ENCODE data around the gene EPG5. TPM values are rescaled to one million over a fixed set of nuclear protein-coding genes. Genes with fewer than 3 reads are reported as not detected.

Gene EPG5
- total and polyA plus RNA-seq, 2 of the 4 experiments (the other 2 are of a cell fraction) = 37.3 to 114 TPM

DNA sequence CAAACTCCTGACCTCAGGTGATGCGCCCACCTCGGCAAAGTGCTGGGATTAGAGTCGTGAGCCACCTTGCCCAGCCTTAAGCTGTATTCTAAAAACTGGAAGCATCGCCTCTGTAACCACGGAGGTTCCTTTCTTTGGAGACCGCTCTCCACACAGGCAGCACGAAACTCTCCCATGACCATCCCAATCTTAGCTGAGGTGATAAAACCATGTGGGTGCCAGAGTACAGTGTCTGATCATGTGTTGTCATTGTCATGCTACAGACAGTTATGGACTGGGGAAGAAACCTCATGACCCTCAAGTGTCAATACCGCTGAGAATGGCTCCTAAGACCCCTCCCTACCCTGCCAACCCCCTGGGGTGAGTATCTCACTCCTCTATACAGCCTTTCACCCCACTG is 41.4 kb upstream of the EPG5 start:
- Histone ChIP-seq H2BK15ac (ENCODE audit: low read depth, low read length) (no peak overlapping the region), H2BK20ac (ENCODE audit: low read depth, low read length) (no peak overlapping the region), H3K79me1 (ENCODE audit: low read depth in 1 of 2, low read length in 2 of 2) (no peaks in the 10 kb centered on the region), H3K27me3 (ENCODE audit: control insufficient read depth, insufficient read depth, low read length) (no peaks in the 10 kb centered on the region), H3K4ac (ENCODE audit: low read depth, low read length) (no peak overlapping the region), H3K4me2 (ENCODE audit: low read depth, low read length) (no peak overlapping the region), H2AK5ac (ENCODE audit: low read depth, low read length) (no peak overlapping the region), H4K20me1 (ENCODE audit: insufficient read depth, low read length) (no peaks in the 10 kb centered on the region), H3K23ac (ENCODE audit: low read depth, low read length) (no peak overlapping the region), H3K56ac (ENCODE audit: extremely low read depth, insufficient read depth, low read length) (no peak overlapping the region), H2AFZ (replicated peaks; ENCODE audit: low read length, poor library complexity) (no peak overlapping the region), H3K9ac (ENCODE audit: low read depth, low read length) (no peak overlapping the region), H3K27ac (ENCODE audit: insufficient read depth, low read length) (no peak overlapping the region), H3K14ac (replicated peaks; ENCODE audit: low read depth, low read length) (no peak overlapping the region), H2BK120ac (ENCODE audit: low read depth, low read length) (no peak overlapping the region), H3K9me1 (ENCODE audit: insufficient read depth, low read length) (peaks cover 8% of the 10 kb centered on the region; the same call in 1 of the 2 replicates), H3K4me3 (ENCODE audit: insufficient read depth, low read depth, low read length) (no peak overlapping the region), H2BK5ac (ENCODE audit: low read depth, low read length, poor library complexity, severe bottlenecking) (no peak overlapping the region), H3K4me1 (ENCODE audit: control insufficient read depth, insufficient read depth, low read length) (no peaks in the 10 kb centered on the region), H4K5ac (ENCODE audit: low read depth, low read length) (no peak overlapping the region), H2AK9ac (replicated peaks; ENCODE audit: low read depth, low read length, poor library complexity) (no peak overlapping the region), H3K9me3 (ENCODE audit: control insufficient read depth, insufficient read depth, low read length) (no peaks in the 10 kb centered on the region), H4K91ac (ENCODE audit: insufficient read depth, low read depth, low read length) (no peak overlapping the region), H3K18ac (ENCODE audit: low read depth, low read length) (no peak overlapping the region), H3K36me3 (ENCODE audit: control insufficient read depth, insufficient read depth, low read length) (peaks cover 22% of the 10 kb centered on the region), H4K8ac (ENCODE audit: low read depth in 2 of 2, low read length in 2 of 2) (no peak overlapping the region)
- DNase-seq (no peak), ATAC-seq (ENCODE audit: low read depth) (no peak)
- intact Hi-C loops (cut with micrococcal nuclease) = loop anchor here (5.0 kb wide), 1 partner anchor 39 kb away; no protein-coding TSS in a partner anchor
- in situ Hi-C loops (cut with MboI; ENCODE audit: low sequenced_read_pairs) = no loop called here
- ChIA-PET POLR2A (ENCODE audit: unreplicated experiment) (no interaction called here), CTCF (no interaction called here)
- WGBS, 2 experiments (ENCODE audit: extremely low coverage in 2 of 2, insufficient read length in 1 of 2) = 100% methylated on average over 2 of the region's 8 CpGs; no CpG with 5 or more reads in 1 of the 2 experiments
- no peak for TF ChIP-seq POLR2A (IDR thresholded peaks at IDR 0.05; ENCODE audit: low read depth, low read length)
- TF ChIP-seq, protein P1, sequence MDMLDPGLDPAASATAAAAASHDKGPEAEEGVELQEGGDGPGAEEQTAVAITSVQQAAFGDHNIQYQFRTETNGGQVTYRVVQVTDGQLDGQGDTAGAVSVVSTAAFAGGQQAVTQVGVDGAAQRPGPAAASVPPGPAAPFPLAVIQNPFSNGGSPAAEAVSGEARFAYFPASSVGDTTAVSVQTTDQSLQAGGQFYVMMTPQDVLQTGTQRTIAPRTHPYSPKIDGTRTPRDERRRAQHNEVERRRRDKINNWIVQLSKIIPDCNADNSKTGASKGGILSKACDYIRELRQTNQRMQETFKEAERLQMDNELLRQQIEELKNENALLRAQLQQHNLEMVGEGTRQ (IDR thresholded peaks at IDR 0.05; ENCODE audit: low read depth, low read length) = no peak
- no peak for TF ChIP-seq MAFK (IDR thresholded peaks at IDR 0.05; ENCODE audit: low read depth, low read length)
- no peak for TF ChIP-seq SMC3 (IDR thresholded peaks at IDR 0.05; ENCODE audit: low read depth, low read length)
- TF ChIP-seq, protein P2, sequence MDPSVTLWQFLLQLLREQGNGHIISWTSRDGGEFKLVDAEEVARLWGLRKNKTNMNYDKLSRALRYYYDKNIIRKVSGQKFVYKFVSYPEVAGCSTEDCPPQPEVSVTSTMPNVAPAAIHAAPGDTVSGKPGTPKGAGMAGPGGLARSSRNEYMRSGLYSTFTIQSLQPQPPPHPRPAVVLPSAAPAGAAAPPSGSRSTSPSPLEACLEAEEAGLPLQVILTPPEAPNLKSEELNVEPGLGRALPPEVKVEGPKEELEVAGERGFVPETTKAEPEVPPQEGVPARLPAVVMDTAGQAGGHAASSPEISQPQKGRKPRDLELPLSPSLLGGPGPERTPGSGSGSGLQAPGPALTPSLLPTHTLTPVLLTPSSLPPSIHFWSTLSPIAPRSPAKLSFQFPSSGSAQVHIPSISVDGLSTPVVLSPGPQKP (IDR thresholded peaks at IDR 0.05; ENCODE audit: borderline replicate concordance, low read depth, low read length) = no peak
- TF ChIP-seq RCOR1 (IDR thresholded peaks at IDR 0.05; ENCODE audit: insufficient replicate concordance, low read length) = no peak
- no peak for TF ChIP-seq FOS (IDR thresholded peaks at IDR 0.05; ENCODE audit: low read depth, low read length)
- TF ChIP-seq CHD1 (IDR thresholded peaks at IDR 0.05; ENCODE audit: low read depth, low read length) = no peak
- no peak for TF ChIP-seq BHLHE40 (IDR thresholded peaks at IDR 0.05; ENCODE audit: low read depth, low read length)
- TF ChIP-seq MXI1 (IDR thresholded peaks at IDR 0.05; ENCODE audit: borderline replicate concordance, low read depth, low read length) = no peak
- no peak for TF ChIP-seq MAZ (IDR thresholded peaks at IDR 0.05; ENCODE audit: borderline replicate concordance, low read depth, low read length)
- no TSS peak for BruUV-seq (replicated peaks)
- dilution Hi-C loops (cut with HindIII; ENCODE audit: low sequenced_read_pairs, unreplicated experiment) = no loop called here

Data from IMR-90 (cell line).